GM13977 (cell line): ENCODE measurements around the gene IGSF21.

Experiments
- DNase-seq: peaks from one replicate; pipeline ENCODE4 v3.0.0; 2012; ENCODE audit warnings: low spot score
- in situ Hi-C: fragments of 300-500 bp; cut with MboI; formaldehyde crosslinking; loops from one replicate; pipeline ENCODE4 v1.12.0; 2022; ENCODE audit warnings: low sequenced_read_pairs, low pct_unique_long_range_greater_than_20kb, mixed read lengths, inconsistent platforms; ENCODE audit not compliant: unreplicated experiment
- TF ChIP-seq, protein P1 (sequence below): IDR thresholded peaks from 2 replicates; pipeline ENCODE4 v1.5.1; 2012; ENCODE audit warnings: mild to moderate bottlenecking, control low read depth; ENCODE audit not compliant: insufficient read depth; ENCODE audit errors: extremely low read depth, missing control alignments

IGSF21 gene

DNA sequence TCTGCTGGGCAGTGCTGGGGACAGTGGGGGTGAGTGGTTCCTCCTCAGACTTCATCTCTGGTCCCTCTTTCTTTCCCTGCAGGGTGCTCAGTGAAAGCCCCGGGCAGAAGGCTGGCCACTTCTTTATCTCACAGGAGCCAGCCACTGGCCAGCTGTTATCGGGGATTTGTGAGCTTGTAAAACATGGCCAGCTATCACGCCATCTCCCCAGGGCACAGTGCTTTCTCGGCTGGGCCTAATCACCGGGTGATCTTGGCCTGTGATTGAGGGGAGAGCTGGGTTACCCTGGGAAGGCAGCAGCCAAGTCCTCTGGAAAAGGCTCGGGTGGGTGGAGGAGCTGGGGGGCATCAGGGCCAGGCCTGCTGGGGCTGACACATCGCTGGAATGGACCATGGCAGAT lies 83.0 kb downstream of the IGSF21 start:
- no peak for DNase-seq
- TF ChIP-seq, protein P1, sequence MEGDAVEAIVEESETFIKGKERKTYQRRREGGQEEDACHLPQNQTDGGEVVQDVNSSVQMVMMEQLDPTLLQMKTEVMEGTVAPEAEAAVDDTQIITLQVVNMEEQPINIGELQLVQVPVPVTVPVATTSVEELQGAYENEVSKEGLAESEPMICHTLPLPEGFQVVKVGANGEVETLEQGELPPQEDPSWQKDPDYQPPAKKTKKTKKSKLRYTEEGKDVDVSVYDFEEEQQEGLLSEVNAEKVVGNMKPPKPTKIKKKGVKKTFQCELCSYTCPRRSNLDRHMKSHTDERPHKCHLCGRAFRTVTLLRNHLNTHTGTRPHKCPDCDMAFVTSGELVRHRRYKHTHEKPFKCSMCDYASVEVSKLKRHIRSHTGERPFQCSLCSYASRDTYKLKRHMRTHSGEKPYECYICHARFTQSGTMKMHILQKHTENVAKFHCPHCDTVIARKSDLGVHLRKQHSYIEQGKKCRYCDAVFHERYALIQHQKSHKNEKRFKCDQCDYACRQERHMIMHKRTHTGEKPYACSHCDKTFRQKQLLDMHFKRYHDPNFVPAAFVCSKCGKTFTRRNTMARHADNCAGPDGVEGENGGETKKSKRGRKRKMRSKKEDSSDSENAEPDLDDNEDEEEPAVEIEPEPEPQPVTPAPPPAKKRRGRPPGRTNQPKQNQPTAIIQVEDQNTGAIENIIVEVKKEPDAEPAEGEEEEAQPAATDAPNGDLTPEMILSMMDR = no peak
- in situ Hi-C loops = no loop called here

DNA sequence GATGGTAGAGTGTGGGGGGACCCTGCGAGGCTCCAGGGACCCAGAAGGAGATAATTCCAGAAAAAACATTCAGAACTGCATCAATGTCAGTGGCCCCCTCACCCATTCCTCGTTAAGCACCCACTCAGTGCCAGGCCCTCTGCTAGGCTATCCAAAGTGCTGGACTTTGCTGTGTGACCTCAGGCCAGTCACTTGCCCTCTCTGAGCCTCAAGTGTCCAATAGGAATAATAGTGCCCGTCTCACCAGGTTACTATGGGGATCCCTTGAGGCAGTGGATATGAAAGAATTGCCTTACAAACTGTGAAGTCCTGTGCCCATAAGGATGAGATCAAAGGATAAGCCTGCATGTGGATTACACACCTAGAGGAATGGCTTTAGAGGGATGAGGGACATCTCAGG lies 83.4 kb downstream of the IGSF21 start:
- no peak for DNase-seq
- in situ Hi-C loops = no loop called here
- TF ChIP-seq, protein P1 = no peak

DNA sequence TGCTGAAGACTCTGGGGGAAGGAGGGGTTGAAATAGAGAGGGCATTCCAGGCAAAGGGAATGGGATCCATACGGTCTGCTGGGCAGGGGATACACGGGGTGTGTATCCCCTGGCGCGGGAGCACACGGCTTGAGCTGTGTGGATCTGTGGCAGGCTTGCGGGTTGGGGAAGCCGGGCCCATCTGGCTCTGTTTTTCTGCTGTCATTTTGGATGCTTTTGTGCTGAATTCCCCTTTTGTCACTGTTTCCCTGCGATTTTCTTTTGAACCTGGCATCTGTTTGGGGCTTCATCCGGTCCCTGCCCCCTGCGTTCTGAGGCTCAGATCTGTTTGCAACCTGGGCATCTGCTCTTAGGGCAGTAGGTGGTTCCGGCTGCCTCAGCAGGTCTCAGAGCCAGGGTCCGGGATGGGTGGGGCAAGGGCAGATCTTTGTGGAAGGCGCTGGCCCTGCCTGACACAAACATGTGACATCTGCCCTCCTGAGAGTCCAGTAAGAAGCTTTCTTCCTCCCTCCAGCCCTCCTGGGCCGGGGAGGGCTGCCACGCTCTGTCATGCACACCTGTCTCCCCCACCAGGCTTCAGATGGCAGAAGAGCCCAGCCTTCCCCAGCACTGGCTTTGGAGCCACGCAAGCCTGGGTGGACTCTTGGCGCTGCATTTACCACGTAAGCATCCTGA lies 84.0 kb downstream of the IGSF21 start:
- TF ChIP-seq, protein P1 = no peak
- no peak for DNase-seq
- in situ Hi-C loops = no loop called here

DNA sequence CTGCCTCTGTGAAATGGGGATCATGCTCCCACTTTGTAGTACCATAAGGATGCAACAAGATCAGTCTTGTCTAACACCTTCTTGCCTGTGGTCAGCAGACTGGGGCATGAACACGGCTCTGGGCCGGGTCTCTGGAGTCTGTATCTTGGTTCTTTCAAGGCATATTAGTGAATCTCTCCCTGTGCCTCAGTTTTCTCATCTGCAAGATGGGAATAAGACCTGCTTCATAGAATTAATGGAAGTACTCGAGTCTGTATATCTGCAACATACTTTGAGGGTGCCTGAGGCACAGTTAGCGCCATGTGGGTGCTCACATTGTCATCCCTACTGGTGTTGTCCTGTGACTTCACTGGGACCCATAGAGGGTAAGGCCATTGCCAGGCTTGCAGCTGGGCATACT lies 84.6 kb downstream of the IGSF21 start:
- TF ChIP-seq, protein P1 = no peak
- no peak for DNase-seq
- in situ Hi-C loops = no loop called here

DNA sequence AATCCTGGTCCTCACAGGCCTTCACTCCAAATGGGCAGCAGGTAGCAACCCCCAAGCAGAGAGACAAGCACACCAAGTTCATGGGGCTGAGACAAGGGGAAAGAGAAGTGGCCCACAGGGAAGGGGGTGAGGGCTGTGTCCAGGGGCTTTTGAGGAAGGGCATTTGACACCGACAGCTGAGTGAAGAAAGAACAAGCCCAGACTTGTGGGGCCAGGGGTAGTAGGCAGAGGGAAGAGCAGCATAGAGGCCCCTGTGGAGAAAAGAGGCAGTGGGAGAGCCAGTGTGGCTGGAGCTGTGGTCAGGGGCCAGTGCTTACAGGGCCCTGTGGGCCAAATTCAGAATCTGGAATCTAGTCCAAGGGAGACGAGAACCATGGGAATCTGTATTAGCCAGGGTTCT lies 85.4 kb downstream of the IGSF21 start:
- no peak for DNase-seq
- in situ Hi-C loops = no loop called here

DNA sequence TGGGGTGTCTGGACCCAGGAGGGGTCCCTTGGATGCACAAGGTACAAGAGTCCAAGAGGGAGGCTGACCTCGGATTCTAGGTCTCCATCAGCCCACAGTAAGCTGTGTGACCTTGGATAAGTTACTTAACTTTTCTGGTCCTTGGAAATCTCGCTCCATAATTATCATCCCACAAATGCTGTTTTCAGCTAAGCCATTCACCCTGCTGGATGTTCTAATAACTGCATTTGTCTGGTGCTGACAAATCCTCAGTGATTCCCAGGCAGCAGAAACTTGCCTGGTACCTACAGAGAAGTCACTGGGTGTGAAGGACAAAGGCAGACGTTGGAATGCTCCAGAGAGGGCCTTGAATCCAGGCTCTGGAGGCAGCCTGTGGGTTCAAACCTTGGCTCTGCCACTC lies 89.7 kb downstream of the IGSF21 start:
- TF ChIP-seq, protein P1 = no peak
- in situ Hi-C loops = no loop called here
- DNase-seq = no peak

More for the DNA sequence above, 85.4 kb downstream of the IGSF21 start:
- TF ChIP-seq, protein P1 = no peak
